ENCODE results near the gene CHN2. TPM values are rescaled to one million over a fixed set of nuclear protein-coding genes. Genes with fewer than 3 reads are reported as not detected.

The CHN2 gene
- polyA plus RNA-seq, 1 of the 3 experiments (the other 2 are of a cell fraction) = 0.02 TPM

DNA sequence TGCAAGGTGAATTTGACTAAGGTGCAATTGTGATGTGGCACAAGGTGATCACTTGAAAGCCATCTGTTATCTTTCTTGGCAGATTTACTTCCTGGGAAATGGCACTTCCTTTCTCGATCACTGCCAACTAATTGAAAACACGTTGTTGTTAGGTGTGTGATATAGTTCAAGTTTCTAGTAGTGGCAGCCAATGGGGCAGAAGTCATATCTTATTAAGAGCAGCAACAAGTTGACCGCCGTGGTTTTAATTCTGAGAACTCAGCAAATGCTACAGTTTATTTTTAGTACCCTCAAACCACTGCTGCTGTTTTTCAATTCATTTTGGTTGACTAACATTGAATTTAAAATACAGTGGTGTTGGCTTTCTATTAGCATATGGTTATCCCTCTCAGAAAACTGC is 1.6 kb downstream of the CHN2 start:
- Histone ChIP-seq H3K27me3 (ENCODE audit: insufficient read depth) (peaks cover 39% of the 10 kb centered on the region), H3K4me1 (ENCODE audit: control insufficient read depth in 1 of 2, insufficient read depth in 2 of 2, low read depth in 1 of 2, low read length in 1 of 2) (peaks cover 0 to 5% of the 10 kb centered on the region in 2 experiments; a peak in 2 of 4 replicates), H3K27ac (ENCODE audit: low read depth in 2 of 2, low read length in 1 of 2) (no peak overlapping the region), H3F3A (replicated peaks; ENCODE audit: insufficient read depth) (no peaks in the 10 kb centered on the region), H3K4me3 (ENCODE audit: low read depth in 2 of 2, low read length in 1 of 2) (no peak overlapping the region), H3K36me3 (replicated peaks in 1 of 2; ENCODE audit: control insufficient read depth in 1 of 2, insufficient read depth in 2 of 2, low read length in 1 of 2) (no peaks in the 10 kb centered on the region), H3K9me3 (no peaks in the 10 kb centered on the region), H3K9ac (no peak overlapping the region), H4K20me1 (ENCODE audit: insufficient read depth) (no peaks in the 10 kb centered on the region), H3K4me2 (no peak overlapping the region), H3K9me2 (no peaks in the 10 kb centered on the region), H2AFZ (ENCODE audit: low read depth) (no peak overlapping the region), H3K79me2 (ENCODE audit: insufficient read depth) (no peaks in the 10 kb centered on the region)
- TF ChIP-seq MAX (IDR thresholded peaks at IDR 0.05; ENCODE audit: low read depth) = no peak
- no peak for TF ChIP-seq CHD2 (IDR thresholded peaks at IDR 0.05; ENCODE audit: low read length, partially characterized antibody)
- TF ChIP-seq RAD21 (IDR thresholded peaks at IDR 0.05; ENCODE audit: low read length) = no peak
- TF ChIP-seq GABPA (IDR thresholded peaks at IDR 0.05; ENCODE audit: low read depth) = no peak
- TF ChIP-seq JUND (IDR thresholded peaks at IDR 0.05) = no peak
- no peak for TF ChIP-seq CTCF (IDR thresholded peaks at IDR 0.05)
- no peak for TF ChIP-seq SMC3 (IDR thresholded peaks at IDR 0.05; ENCODE audit: low read depth, low read length)
- TF ChIP-seq FOXM1 (IDR thresholded peaks at IDR 0.05; ENCODE audit: low read depth) = no peak
- no peak for TF ChIP-seq RCOR1 (IDR thresholded peaks at IDR 0.05; ENCODE audit: low read length)
- no peak for TF ChIP-seq TAF1 (IDR thresholded peaks at IDR 0.05; ENCODE audit: borderline replicate concordance, low read depth, low read length)
- no peak for TF ChIP-seq RXRA (IDR thresholded peaks at IDR 0.05; ENCODE audit: borderline replicate concordance, low read depth)
- TF ChIP-seq, protein P1, sequence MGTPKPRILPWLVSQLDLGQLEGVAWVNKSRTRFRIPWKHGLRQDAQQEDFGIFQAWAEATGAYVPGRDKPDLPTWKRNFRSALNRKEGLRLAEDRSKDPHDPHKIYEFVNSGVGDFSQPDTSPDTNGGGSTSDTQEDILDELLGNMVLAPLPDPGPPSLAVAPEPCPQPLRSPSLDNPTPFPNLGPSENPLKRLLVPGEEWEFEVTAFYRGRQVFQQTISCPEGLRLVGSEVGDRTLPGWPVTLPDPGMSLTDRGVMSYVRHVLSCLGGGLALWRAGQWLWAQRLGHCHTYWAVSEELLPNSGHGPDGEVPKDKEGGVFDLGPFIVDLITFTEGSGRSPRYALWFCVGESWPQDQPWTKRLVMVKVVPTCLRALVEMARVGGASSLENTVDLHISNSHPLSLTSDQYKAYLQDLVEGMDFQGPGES (IDR thresholded peaks at IDR 0.05; ENCODE audit: low read depth, low read length) = no peak
- no peak for TF ChIP-seq MXI1 (IDR thresholded peaks at IDR 0.05; ENCODE audit: low read depth, low read length)
- TF ChIP-seq, protein P2, sequence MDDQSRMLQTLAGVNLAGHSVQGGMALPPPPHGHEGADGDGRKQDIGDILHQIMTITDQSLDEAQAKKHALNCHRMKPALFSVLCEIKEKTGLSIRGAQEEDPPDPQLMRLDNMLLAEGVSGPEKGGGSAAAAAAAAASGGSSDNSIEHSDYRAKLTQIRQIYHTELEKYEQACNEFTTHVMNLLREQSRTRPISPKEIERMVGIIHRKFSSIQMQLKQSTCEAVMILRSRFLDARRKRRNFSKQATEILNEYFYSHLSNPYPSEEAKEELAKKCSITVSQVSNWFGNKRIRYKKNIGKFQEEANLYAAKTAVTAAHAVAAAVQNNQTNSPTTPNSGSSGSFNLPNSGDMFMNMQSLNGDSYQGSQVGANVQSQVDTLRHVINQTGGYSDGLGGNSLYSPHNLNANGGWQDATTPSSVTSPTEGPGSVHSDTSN (IDR thresholded peaks at IDR 0.05) = no peak
- TF ChIP-seq MEF2A (IDR thresholded peaks at IDR 0.05; ENCODE audit: borderline replicate concordance, low read depth) = no peak
- no peak for TF ChIP-seq FOSL2 (IDR thresholded peaks at IDR 0.05; ENCODE audit: borderline replicate concordance, low read depth)
- no peak for TF ChIP-seq ELF1 (IDR thresholded peaks at IDR 0.05)
- no peak for TF ChIP-seq POLR2AphosphoS5 (IDR thresholded peaks at IDR 0.05; ENCODE audit: low read depth, low read length)
- TF ChIP-seq, protein P3, sequence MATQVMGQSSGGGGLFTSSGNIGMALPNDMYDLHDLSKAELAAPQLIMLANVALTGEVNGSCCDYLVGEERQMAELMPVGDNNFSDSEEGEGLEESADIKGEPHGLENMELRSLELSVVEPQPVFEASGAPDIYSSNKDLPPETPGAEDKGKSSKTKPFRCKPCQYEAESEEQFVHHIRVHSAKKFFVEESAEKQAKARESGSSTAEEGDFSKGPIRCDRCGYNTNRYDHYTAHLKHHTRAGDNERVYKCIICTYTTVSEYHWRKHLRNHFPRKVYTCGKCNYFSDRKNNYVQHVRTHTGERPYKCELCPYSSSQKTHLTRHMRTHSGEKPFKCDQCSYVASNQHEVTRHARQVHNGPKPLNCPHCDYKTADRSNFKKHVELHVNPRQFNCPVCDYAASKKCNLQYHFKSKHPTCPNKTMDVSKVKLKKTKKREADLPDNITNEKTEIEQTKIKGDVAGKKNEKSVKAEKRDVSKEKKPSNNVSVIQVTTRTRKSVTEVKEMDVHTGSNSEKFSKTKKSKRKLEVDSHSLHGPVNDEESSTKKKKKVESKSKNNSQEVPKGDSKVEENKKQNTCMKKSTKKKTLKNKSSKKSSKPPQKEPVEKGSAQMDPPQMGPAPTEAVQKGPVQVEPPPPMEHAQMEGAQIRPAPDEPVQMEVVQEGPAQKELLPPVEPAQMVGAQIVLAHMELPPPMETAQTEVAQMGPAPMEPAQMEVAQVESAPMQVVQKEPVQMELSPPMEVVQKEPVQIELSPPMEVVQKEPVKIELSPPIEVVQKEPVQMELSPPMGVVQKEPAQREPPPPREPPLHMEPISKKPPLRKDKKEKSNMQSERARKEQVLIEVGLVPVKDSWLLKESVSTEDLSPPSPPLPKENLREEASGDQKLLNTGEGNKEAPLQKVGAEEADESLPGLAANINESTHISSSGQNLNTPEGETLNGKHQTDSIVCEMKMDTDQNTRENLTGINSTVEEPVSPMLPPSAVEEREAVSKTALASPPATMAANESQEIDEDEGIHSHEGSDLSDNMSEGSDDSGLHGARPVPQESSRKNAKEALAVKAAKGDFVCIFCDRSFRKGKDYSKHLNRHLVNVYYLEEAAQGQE (IDR thresholded peaks at IDR 0.05; ENCODE audit: low read depth, low read length) = no peak
- ChIA-PET CTCF (interaction anchor here (0.7 to 4.4 kb wide), 14 partner anchors 10 to 274 kb away, joined by 3 to 28 read pairs (median 4); no protein-coding TSS in a partner anchor), POLR2A (no interaction called here)
- no peak for DNase-seq
- 60% methylated on average over 4 of the region's 4 CpGs for WGBS (ENCODE audit: low lambda C conversion rate)
